Measurements from ENCODE around the gene PAPPA2.

The PAPPA2 gene

DNA sequence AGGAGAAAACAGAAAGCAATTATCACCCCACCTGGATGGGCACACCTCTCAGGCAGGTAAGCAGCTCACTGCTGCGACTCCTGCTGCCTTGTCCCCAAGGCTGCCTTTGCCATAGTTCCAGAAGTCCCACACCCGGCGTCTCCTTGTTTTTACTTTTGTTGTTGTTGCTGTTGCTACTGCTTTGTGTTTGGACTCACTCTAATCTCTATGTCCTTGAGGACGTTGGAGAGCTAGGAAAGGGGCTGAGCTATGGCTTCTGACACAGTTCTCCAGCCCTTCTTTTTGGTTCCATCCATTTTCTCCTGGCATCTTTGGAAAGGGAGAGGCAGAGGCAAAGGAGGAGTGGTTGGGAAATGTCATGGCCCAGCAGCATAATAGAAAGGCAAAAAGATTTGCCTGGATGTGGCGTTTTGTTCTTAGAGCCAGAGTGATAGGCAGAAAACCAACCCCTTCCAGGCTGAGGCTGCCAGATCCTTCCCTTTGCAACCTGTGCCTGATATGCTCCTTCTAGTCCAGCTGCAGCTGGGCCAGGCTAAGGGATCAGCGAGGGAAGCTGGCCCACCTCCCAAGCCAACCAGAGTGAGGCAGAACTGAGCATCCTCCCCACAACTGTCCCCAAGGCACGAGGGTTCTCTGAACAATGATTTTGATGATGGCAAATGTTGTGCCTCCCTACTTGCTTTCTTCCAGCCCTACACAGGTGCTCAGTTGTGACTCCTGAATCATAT is 430.8 kb downstream of the PAPPA2 start:
- no peaks in the 10 kb centered on the region for H3F3A ChIP-seq (ENCODE audit: insufficient read depth)
- no peaks in the 10 kb centered on the region for H3K27me3 ChIP-seq (ENCODE audit: low read length)
- H3K4me2 ChIP-seq (ENCODE audit: low read depth, low read length, poor library complexity, severe bottlenecking), result no peak overlapping the region

DNA sequence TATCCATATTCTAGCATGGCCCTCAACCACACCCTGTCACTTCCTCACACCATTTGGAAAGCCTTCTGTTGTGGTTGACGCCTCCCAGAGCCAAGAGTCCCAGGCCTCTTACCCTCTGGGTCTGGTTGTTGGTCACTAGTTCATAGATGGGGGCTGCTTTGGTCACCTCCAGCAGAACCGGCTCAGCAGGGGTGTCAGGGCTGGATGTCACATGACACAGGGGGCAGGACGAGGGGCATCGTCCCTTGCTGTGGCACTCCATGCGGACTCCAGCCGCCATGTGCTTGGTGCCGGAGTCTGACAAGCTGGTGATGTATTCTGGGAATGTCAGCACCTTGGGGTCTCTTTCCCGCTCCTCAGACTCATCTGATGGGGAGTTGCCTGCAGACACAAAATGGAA is 431.5 kb downstream of the PAPPA2 start:
- Histone ChIP-seq H3K79me2 (ENCODE audit: insufficient read depth, low read length) (no peaks in the 10 kb centered on the region), H3K4me2 (ENCODE audit: low read depth, low read length, poor library complexity, severe bottlenecking) (no peak overlapping the region), H3K27me3 (ENCODE audit: low read length) (no peaks in the 10 kb centered on the region), H3K36me3 (ENCODE audit: low read length) (no peaks in the 10 kb centered on the region), H3F3A (ENCODE audit: insufficient read depth) (no peaks in the 10 kb centered on the region), H3K9ac (ENCODE audit: low read length) (no peak overlapping the region), H3K4me3 (ENCODE audit: insufficient read depth, low read length, poor library complexity, severe bottlenecking) (no peak overlapping the region), H3K27ac (ENCODE audit: low read depth, low read length) (no peak overlapping the region), H2AFZ (ENCODE audit: low read depth, low read length, severe bottlenecking) (no peak overlapping the region), H3K9me3 (ENCODE audit: insufficient read depth, low read length) (no peaks in the 10 kb centered on the region), H4K20me1 (ENCODE audit: low read depth, low read length) (no peaks in the 10 kb centered on the region), H3K9me2 (replicated peaks; ENCODE audit: insufficient read depth, low read length) (no peaks in the 10 kb centered on the region)
- no peak for TF ChIP-seq EZH2phosphoT487 (conservative IDR thresholded peaks at IDR 0.05; ENCODE audit: low read length)
- TF ChIP-seq, protein P1, sequence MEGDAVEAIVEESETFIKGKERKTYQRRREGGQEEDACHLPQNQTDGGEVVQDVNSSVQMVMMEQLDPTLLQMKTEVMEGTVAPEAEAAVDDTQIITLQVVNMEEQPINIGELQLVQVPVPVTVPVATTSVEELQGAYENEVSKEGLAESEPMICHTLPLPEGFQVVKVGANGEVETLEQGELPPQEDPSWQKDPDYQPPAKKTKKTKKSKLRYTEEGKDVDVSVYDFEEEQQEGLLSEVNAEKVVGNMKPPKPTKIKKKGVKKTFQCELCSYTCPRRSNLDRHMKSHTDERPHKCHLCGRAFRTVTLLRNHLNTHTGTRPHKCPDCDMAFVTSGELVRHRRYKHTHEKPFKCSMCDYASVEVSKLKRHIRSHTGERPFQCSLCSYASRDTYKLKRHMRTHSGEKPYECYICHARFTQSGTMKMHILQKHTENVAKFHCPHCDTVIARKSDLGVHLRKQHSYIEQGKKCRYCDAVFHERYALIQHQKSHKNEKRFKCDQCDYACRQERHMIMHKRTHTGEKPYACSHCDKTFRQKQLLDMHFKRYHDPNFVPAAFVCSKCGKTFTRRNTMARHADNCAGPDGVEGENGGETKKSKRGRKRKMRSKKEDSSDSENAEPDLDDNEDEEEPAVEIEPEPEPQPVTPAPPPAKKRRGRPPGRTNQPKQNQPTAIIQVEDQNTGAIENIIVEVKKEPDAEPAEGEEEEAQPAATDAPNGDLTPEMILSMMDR (IDR thresholded peaks at IDR 0.05; ENCODE audit: insufficient read depth, low read length, poor library complexity, severe bottlenecking), result no peak

More for the DNA sequence above, 430.8 kb downstream of the PAPPA2 start:
- no peaks in the 10 kb centered on the region for H3K9me3 ChIP-seq (ENCODE audit: insufficient read depth, low read length)
- H2AFZ ChIP-seq (ENCODE audit: low read depth, low read length, severe bottlenecking), result no peak overlapping the region
- H3K36me3 ChIP-seq (ENCODE audit: low read length), result no peaks in the 10 kb centered on the region
- no peak for TF ChIP-seq EZH2phosphoT487 (conservative IDR thresholded peaks at IDR 0.05; ENCODE audit: low read length)
- TF ChIP-seq, protein P1 (IDR thresholded peaks at IDR 0.05; ENCODE audit: insufficient read depth, low read length, poor library complexity, severe bottlenecking), result no peak
- H3K4me3 ChIP-seq (ENCODE audit: insufficient read depth, low read length, poor library complexity, severe bottlenecking), result no peak overlapping the region
- no peaks in the 10 kb centered on the region for H4K20me1 ChIP-seq (ENCODE audit: low read depth, low read length)
- no peaks in the 10 kb centered on the region for H3K79me2 ChIP-seq (ENCODE audit: insufficient read depth, low read length)
- no peaks in the 10 kb centered on the region for H3K9me2 ChIP-seq (replicated peaks; ENCODE audit: insufficient read depth, low read length)
- H3K27ac ChIP-seq (ENCODE audit: low read depth, low read length), result no peak overlapping the region
- no peak overlapping the region for H3K9ac ChIP-seq (ENCODE audit: low read length)
